ENCODE measurements around the gene CENPU. TPM values are rescaled to one million over a fixed set of nuclear protein-coding genes. Genes with fewer than 3 reads are reported as not detected.

The CENPU gene
- total and polyA plus RNA-seq, 2 of the 13 experiments (the other 11 are each of a cell fraction or from before 2014, with no cell fraction given), result 11.7 to 35.8 TPM

DNA sequence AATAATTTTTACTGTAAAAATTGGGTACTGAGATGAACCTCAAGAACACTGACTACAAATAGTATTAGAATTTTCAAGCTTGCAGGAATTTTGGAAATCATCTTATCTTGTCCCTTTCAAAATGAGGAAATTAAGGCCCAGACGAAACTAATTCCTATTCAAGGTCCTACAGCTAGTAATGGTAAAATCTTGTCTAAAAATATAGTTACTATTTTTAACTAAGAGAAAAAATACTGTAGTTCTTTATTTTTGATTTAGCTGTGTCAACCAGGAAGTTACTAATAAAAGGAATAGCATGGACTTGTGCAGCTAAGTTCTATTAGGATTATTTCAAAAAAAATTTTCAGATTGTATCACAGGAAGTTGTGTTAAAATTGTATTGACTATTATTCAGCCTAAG lies 71.7 kb downstream of the CENPU start:
- ATAC-seq (no peak), DNase-seq (ENCODE audit: low spot score) (no peak), FAIRE-seq (no peak)
- POLR2A ChIA-PET, result interaction anchor here (1.7 kb wide), 1 partner anchor 13 kb away, joined by 4 read pairs; the partner anchor contains the start of genes CASP3 and PRIMPOL
- no peaks in the 10 kb centered on the region for H3K4me1 ChIP-seq (ENCODE audit: insufficient read depth, low read length)
- no peaks in the 10 kb centered on the region for H4K20me1 ChIP-seq (ENCODE audit: insufficient read depth, low read length)
- H3K4me3 ChIP-seq (replicated peaks in 1 of 3; ENCODE audit: insufficient read depth in 1 of 3, low read depth in 2 of 3, low read length in 3 of 3), result no peak overlapping the region
- BruUV-seq (replicated peaks), result no TSS peak
- CTCF ChIA-PET (ENCODE audit: low intra/inter-chr PET ratio, low total read pairs), result no interaction called here
- no peaks in the 10 kb centered on the region for H3K79me2 ChIP-seq (ENCODE audit: insufficient read depth, low read length)
- H2AFZ ChIP-seq (ENCODE audit: low read length), result no peak overlapping the region
- peaks cover 0 to 1% of the 10 kb centered on the region in 2 experiments; a peak in 3 of 5 replicates for H3K36me3 ChIP-seq (replicated peaks in 1 of 2; ENCODE audit: control insufficient read depth in 1 of 2, insufficient read depth in 2 of 2, low read length in 2 of 2)
- intact Hi-C loops (cut with micrococcal nuclease; ENCODE audit: unreplicated experiment), result no loop called here
- no peaks in the 10 kb centered on the region for H3K9me3 ChIP-seq (ENCODE audit: low read length)
- H3K27me3 ChIP-seq (ENCODE audit: control insufficient read depth in 1 of 2, insufficient read depth in 2 of 2, low read length in 2 of 2), result no peaks in the 10 kb centered on the region
- WGBS (ENCODE audit: low lambda C conversion rate), result 100% methylated on average over 1 of the region's 1 CpG
- TF ChIP-seq, protein P1, sequence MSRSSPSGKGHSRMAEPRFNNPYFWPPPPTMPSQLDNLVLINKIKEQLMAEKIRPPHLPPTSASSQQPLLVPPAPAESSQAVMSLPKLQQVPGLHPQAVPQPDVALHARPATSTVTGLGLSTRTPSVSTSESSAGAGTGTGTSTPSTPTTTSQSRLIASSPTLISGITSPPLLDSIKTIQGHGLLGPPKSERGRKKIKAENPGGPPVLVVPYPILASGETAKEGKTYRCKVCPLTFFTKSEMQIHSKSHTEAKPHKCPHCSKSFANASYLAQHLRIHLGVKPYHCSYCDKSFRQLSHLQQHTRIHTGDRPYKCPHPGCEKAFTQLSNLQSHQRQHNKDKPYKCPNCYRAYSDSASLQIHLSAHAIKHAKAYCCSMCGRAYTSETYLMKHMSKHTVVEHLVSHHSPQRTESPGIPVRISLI (CRISPR knock-in tag; IDR thresholded peaks at IDR 0.05; ENCODE audit: borderline replicate concordance), result no peak
- TF ChIP-seq, protein P2, sequence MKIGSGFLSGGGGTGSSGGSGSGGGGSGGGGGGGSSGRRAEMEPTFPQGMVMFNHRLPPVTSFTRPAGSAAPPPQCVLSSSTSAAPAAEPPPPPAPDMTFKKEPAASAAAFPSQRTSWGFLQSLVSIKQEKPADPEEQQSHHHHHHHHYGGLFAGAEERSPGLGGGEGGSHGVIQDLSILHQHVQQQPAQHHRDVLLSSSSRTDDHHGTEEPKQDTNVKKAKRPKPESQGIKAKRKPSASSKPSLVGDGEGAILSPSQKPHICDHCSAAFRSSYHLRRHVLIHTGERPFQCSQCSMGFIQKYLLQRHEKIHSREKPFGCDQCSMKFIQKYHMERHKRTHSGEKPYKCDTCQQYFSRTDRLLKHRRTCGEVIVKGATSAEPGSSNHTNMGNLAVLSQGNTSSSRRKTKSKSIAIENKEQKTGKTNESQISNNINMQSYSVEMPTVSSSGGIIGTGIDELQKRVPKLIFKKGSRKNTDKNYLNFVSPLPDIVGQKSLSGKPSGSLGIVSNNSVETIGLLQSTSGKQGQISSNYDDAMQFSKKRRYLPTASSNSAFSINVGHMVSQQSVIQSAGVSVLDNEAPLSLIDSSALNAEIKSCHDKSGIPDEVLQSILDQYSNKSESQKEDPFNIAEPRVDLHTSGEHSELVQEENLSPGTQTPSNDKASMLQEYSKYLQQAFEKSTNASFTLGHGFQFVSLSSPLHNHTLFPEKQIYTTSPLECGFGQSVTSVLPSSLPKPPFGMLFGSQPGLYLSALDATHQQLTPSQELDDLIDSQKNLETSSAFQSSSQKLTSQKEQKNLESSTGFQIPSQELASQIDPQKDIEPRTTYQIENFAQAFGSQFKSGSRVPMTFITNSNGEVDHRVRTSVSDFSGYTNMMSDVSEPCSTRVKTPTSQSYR (CRISPR knock-in tag; IDR thresholded peaks at IDR 0.05; ENCODE audit: borderline replicate concordance), result no peak
- TF ChIP-seq ZBTB38 (CRISPR knock-in tag; IDR thresholded peaks at IDR 0.05), result no peak
- TF ChIP-seq, protein P3, sequence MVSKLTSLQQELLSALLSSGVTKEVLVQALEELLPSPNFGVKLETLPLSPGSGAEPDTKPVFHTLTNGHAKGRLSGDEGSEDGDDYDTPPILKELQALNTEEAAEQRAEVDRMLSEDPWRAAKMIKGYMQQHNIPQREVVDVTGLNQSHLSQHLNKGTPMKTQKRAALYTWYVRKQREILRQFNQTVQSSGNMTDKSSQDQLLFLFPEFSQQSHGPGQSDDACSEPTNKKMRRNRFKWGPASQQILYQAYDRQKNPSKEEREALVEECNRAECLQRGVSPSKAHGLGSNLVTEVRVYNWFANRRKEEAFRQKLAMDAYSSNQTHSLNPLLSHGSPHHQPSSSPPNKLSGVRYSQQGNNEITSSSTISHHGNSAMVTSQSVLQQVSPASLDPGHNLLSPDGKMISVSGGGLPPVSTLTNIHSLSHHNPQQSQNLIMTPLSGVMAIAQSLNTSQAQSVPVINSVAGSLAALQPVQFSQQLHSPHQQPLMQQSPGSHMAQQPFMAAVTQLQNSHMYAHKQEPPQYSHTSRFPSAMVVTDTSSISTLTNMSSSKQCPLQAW (CRISPR knock-in tag; IDR thresholded peaks at IDR 0.05), result no peak
- no peak for TF ChIP-seq KDM5B (CRISPR knock-in tag; IDR thresholded peaks at IDR 0.05; ENCODE audit: borderline replicate concordance)
- TF ChIP-seq PTBP1 (IDR thresholded peaks at IDR 0.05; ENCODE audit: low read depth, low read length, poor library complexity, severe bottlenecking), result no peak
- TF ChIP-seq ATF1 (CRISPR knock-in tag; IDR thresholded peaks at IDR 0.05), result no peak
- TF ChIP-seq, protein P4, sequence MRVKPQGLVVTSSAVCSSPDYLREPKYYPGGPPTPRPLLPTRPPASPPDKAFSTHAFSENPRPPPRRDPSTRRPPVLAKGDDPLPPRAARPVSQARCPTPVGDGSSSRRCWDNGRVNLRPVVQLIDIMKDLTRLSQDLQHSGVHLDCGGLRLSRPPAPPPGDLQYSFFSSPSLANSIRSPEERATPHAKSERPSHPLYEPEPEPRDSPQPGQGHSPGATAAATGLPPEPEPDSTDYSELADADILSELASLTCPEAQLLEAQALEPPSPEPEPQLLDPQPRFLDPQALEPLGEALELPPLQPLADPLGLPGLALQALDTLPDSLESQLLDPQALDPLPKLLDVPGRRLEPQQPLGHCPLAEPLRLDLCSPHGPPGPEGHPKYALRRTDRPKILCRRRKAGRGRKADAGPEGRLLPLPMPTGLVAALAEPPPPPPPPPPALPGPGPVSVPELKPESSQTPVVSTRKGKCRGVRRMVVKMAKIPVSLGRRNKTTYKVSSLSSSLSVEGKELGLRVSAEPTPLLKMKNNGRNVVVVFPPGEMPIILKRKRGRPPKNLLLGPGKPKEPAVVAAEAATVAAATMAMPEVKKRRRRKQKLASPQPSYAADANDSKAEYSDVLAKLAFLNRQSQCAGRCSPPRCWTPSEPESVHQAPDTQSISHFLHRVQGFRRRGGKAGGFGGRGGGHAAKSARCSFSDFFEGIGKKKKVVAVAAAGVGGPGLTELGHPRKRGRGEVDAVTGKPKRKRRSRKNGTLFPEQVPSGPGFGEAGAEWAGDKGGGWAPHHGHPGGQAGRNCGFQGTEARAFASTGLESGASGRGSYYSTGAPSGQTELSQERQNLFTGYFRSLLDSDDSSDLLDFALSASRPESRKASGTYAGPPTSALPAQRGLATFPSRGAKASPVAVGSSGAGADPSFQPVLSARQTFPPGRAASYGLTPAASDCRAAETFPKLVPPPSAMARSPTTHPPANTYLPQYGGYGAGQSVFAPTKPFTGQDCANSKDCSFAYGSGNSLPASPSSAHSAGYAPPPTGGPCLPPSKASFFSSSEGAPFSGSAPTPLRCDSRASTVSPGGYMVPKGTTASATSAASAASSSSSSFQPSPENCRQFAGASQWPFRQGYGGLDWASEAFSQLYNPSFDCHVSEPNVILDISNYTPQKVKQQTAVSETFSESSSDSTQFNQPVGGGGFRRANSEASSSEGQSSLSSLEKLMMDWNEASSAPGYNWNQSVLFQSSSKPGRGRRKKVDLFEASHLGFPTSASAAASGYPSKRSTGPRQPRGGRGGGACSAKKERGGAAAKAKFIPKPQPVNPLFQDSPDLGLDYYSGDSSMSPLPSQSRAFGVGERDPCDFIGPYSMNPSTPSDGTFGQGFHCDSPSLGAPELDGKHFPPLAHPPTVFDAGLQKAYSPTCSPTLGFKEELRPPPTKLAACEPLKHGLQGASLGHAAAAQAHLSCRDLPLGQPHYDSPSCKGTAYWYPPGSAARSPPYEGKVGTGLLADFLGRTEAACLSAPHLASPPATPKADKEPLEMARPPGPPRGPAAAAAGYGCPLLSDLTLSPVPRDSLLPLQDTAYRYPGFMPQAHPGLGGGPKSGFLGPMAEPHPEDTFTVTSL (CRISPR knock-in tag; IDR thresholded peaks at IDR 0.05; ENCODE audit: borderline replicate concordance), result no peak
- no peak for TF ChIP-seq ZNF253 (CRISPR knock-in tag; IDR thresholded peaks at IDR 0.05; ENCODE audit: borderline replicate concordance)
- no peak for TF ChIP-seq CREB1 (IDR thresholded peaks at IDR 0.05)
- TF ChIP-seq CREB1 (CRISPR knock-in tag; IDR thresholded peaks at IDR 0.05), result no peak
- no peak overlapping the region for H3K4me2 ChIP-seq (ENCODE audit: low read depth, low read length)
- H3K9ac ChIP-seq (ENCODE audit: insufficient read depth, low read depth, low read length), result no peak overlapping the region
- in situ Hi-C loops (cut with HindIII; ENCODE audit: extremely low pct_ligation_motif_present, low pct_unique_long_range_greater_than_20kb), result no loop called here
- no peak overlapping the region for H3K27ac ChIP-seq (ENCODE audit: extremely low read length, insufficient read depth, low read length)
